Effector memory CD8-positive, alpha-beta T cell (primary cell): ENCODE measurements around the gene SLC26A4.
"Not testable (repeated sequence)": the region's sequence is repeated elsewhere in the genome, so short reads cannot be mapped to it uniquely, and the experiment has no call there.

Source experiments
- ATAC-seq: fragments of 150-1000 bp; cut with Tn5 transposase; replicated peaks from 2 replicates; pipeline ENCODE4 v1.10.0; 2021; ENCODE audit warnings: mild to moderate bottlenecking, moderate library complexity
- DNase-seq, 3 experiments: peaks; one replicate each; pipeline ENCODE4 v3.0.0; 2021
- H3K27ac Mint-ChIP-seq, 2 donors: one replicate each; pipeline ENCODE4 v1.8.0; 2022; ENCODE audit warnings: mild to moderate bottlenecking in 2 of 2, mixed read lengths in 2 of 2, moderate library complexity in 2 of 2
- H3K27me3 Mint-ChIP-seq, 2 donors: one replicate each; pipeline ENCODE4 v1.8.0; 2022; ENCODE audit warnings: mixed read lengths in 2 of 2
- H3K36me3 Mint-ChIP-seq: one replicate; pipeline ENCODE4 v1.8.0; 2022; ENCODE audit warnings: mild to moderate bottlenecking, moderate library complexity, mixed read lengths; ENCODE audit not compliant: insufficient read depth
- H3K4me1 Mint-ChIP-seq, 2 donors: one replicate each; pipeline ENCODE4 v1.8.0; 2022; ENCODE audit warnings: low read depth in 2 of 2, mixed read lengths in 2 of 2
- H3K4me3 Mint-ChIP-seq, 2 donors: one replicate each; pipeline ENCODE4 v1.8.0; 2022; ENCODE audit warnings: mild to moderate bottlenecking in 2 of 2, mixed read lengths in 2 of 2, moderate library complexity in 2 of 2
- H3K9me3 Mint-ChIP-seq, 2 donors: one replicate each; pipeline ENCODE4 v1.8.0; 2022; ENCODE audit warnings: mixed read lengths in 2 of 2

Gene SLC26A4

GRCh38 chr7:107639070-107639469 is 21.6 kb upstream of the SLC26A4 start:
- DNase-seq, ATAC-seq, H3K36me3 Mint-ChIP-seq, H3K4me3 Mint-ChIP-seq, H3K4me1 Mint-ChIP-seq, H3K9me3 Mint-ChIP-seq: not testable (repeated sequence)
- H3K27ac Mint-ChIP-seq: peak overlapping the region in 1 of 2 donors; percentile 86
- peaks cover 5 to 20% of the 10 kb centered on the region in 2 donors for H3K27me3 Mint-ChIP-seq

DNA sequence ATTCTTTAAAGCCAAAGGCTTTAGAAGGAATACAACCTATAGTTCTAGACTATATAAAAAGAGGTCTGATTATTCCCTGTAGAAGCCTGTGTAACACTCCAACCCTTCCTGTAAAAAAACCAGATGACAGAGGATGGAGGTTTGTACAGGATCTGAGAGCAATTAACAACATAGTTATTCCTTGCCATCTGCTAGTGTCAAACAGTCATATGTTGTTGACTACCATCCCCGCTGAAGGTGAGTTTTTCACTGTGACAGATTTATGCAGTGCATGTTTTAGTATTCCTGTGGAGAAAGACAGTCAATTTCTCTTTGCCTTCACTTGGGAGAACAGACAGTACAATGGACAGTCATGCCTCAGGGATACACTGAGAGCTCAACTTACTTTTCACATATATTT is 19.0 kb upstream of the SLC26A4 start:
- ATAC-seq: no peak

DNA sequence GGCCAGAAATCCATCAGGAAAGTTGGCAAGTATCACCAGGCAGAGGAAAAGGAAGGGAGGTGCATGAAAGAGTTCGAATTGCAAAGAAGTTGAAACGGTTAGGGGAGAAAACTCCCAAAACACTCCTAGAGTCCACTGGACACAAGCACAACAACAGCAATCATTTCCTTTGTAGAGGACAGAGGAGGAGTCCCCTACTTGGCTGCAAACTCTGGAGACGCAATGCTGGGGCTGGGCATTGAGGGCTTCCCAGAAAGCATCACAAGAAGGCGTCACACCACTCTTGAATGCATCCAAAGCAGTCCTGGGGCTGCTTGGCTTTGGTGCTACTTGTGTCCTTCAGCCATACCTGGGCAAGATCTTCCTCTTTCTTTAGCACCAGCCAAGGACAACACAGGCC is 18.1 kb upstream of the SLC26A4 start:
- Mint-ChIP-seq H3K27ac (no peak overlapping the region), H3K36me3 (no peaks in the 10 kb centered on the region), H3K4me1 (peaks cover 0 to 5% of the 10 kb centered on the region in 2 donors), H3K9me3 (no peaks in the 10 kb centered on the region), H3K4me3 (no peak overlapping the region), H3K27me3 (peaks cover 5 to 20% of the 10 kb centered on the region in 2 donors)
- ATAC-seq (no peak), DNase-seq (no peak)

More for the DNA sequence above, 19.0 kb upstream of the SLC26A4 start:
- Mint-ChIP-seq H3K27ac (no peak overlapping the region), H3K36me3 (no peaks in the 10 kb centered on the region), H3K4me1 (peaks cover 0 to 5% of the 10 kb centered on the region in 2 donors), H3K4me3 (no peak overlapping the region), H3K27me3 (peaks cover 5 to 20% of the 10 kb centered on the region in 2 donors), H3K9me3 (no peaks in the 10 kb centered on the region)
- DNase-seq: no peak

DNA sequence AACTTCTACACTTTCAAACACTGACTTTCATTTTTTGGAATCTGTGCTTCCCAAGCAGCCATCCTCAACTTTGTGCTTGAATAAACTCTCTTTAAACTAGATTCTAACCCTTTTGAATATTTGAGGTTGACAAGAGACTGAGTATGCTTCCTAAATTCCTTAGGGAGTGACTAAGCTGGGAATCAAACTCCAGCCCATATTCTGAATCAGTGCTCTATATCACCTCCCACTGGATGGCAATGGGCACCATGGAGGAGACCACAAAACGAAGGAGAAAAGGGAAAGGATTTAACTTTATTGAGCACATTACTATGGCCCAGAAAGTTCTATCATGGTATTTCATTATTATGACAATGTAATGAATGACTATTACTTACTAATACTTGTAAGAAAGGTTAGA is 17.2 kb upstream of the SLC26A4 start:
- ATAC-seq (no peak), DNase-seq (no peak)
- H3K4me3 Mint-ChIP-seq: no peak overlapping the region
- no peaks in the 10 kb centered on the region for H3K36me3 Mint-ChIP-seq
- H3K4me1 Mint-ChIP-seq: peaks cover 0 to 5% of the 10 kb centered on the region in 2 donors
- H3K9me3 Mint-ChIP-seq: no peaks in the 10 kb centered on the region
- H3K27ac Mint-ChIP-seq: no peak overlapping the region
- H3K27me3 Mint-ChIP-seq: peaks cover 5 to 20% of the 10 kb centered on the region in 2 donors

DNA sequence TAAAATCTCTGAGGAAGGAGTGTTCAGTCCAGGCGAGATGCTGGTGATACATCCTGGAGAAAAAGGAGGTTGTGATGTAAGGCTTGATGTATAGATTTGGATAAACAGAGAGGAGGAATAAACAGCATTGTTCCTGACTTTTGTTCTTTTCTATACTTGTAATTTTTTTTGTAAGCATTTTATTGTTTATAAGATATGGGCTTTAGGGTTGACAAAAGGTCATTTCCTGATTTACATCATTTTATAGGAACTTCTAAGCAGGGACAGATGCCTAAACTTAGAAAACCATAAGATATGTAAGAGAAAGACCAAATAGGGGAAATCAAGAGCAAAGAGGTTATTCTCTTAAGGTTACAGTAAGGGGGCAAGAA is 16.7 kb upstream of the SLC26A4 start:
- Mint-ChIP-seq H3K4me3 (no peak overlapping the region), H3K36me3 (no peaks in the 10 kb centered on the region), H3K9me3 (no peaks in the 10 kb centered on the region), H3K27ac (no peak overlapping the region), H3K4me1 (peaks cover 0 to 5% of the 10 kb centered on the region in 2 donors), H3K27me3 (peaks cover 5 to 20% of the 10 kb centered on the region in 2 donors)
- DNase-seq: no peak
- no peak for ATAC-seq

DNA sequence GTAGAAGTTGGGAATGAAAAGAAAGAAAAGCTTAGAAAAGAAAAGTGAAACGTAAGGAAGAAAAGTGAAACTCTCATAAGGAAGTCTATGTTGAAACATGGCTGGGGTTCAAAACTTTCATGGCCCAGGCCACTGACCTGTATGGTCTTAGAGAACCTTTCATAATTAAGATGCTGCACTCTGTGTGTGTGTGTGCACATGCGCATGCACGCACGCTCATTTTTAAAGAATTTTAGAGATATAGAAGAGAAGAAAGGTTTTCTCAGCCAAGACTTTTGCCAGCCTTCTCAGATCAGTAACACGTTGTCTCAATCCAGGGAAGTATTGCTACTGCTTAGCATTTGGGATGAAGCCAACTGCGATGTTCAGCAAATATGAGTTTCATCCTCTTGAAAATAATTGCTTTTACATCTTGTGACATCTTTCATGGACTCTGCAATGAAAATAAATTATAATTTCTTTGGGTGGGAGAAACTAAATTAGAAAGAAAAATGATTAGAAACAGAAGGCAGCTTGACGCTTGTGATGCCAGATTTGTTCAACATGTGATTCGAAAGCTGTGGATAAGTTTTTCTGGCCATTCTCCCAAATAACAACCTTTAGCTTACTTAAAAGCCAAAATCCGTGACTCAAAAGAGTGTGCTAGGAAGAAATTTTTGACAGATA is 16.2 kb upstream of the SLC26A4 start:
- H3K4me3 Mint-ChIP-seq: no peak overlapping the region
- H3K27ac Mint-ChIP-seq: no peak overlapping the region
- no peaks in the 10 kb centered on the region for H3K36me3 Mint-ChIP-seq
- peaks cover 5 to 24% of the 10 kb centered on the region in 2 donors for H3K27me3 Mint-ChIP-seq
- DNase-seq (no peak), ATAC-seq (no peak)
- H3K9me3 Mint-ChIP-seq: no peaks in the 10 kb centered on the region
- peaks cover 0 to 5% of the 10 kb centered on the region in 2 donors for H3K4me1 Mint-ChIP-seq

GRCh38 chr7:107652642-107653041 is 8.0 kb upstream of the SLC26A4 start:
- ATAC-seq (no peak), DNase-seq (no peak)
- no peaks in the 10 kb centered on the region for H3K36me3 Mint-ChIP-seq
- H3K27me3 Mint-ChIP-seq: peaks cover 32 to 44% of the 10 kb centered on the region in 2 donors
- no peak overlapping the region for H3K27ac Mint-ChIP-seq
- no peaks in the 10 kb centered on the region for H3K4me1 Mint-ChIP-seq
- H3K9me3 Mint-ChIP-seq: no peaks in the 10 kb centered on the region
- H3K4me3 Mint-ChIP-seq: no peak overlapping the region

DNA sequence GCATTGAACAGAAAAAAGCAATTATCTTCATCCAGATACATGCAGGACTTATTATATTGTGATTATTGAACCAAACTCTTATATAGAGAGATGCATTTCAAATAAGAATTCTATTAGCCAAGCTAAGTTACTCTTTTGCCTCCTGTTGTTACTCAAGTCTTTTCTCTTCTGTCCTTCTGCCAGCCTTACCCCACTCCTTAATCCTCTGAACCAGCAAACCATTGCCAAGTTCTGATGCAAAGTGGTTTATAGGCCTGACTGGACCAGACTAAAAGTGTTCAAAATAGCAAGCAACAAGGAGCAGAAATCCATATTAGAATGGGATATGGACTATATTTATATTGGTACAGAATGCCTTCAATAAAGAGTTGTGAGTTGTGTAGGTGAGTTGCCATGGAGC is 2.2 kb upstream of the SLC26A4 start:
- no peaks in the 10 kb centered on the region for H3K36me3 Mint-ChIP-seq
- no peak for DNase-seq
- peaks cover 60 to 71% of the 10 kb centered on the region in 2 donors for H3K27me3 Mint-ChIP-seq
- ATAC-seq: no peak
- H3K27ac Mint-ChIP-seq: no peak overlapping the region
- no peak overlapping the region for H3K4me3 Mint-ChIP-seq
- H3K4me1 Mint-ChIP-seq: peaks cover 0 to 9% of the 10 kb centered on the region in 2 donors
- H3K9me3 Mint-ChIP-seq: no peaks in the 10 kb centered on the region

- DNase-seq (no peak), ATAC-seq (no peak)
- H3K9me3 Mint-ChIP-seq: no peaks in the 10 kb centered on the region
- H3K27ac Mint-ChIP-seq: no peak overlapping the region
- H3K27me3 Mint-ChIP-seq: peaks cover 53 to 64% of the 10 kb centered on the region in 2 donors
- H3K4me1 Mint-ChIP-seq: peaks cover 0 to 9% of the 10 kb centered on the region in 2 donors
- peak overlapping the region in 1 of 2 donors; percentile 74 for H3K4me3 Mint-ChIP-seq
- no peaks in the 10 kb centered on the region for H3K36me3 Mint-ChIP-seq
Measured at GRCh38 chr7:107659666-107660065, 962 bp upstream of the SLC26A4 start.

GRCh38 chr7:107661081-107661864 is 645 bp downstream of the SLC26A4 start:
- peak in 2 of 3 experiments; percentile 2 to 6 for DNase-seq
- ATAC-seq: peak; percentile 65
- peak overlapping the region; percentile 66 to 74 for H3K4me3 Mint-ChIP-seq
- no peaks in the 10 kb centered on the region for H3K9me3 Mint-ChIP-seq
- H3K27me3 Mint-ChIP-seq: peaks cover 38 to 53% of the 10 kb centered on the region in 2 donors
- H3K4me1 Mint-ChIP-seq: peaks cover 0 to 9% of the 10 kb centered on the region in 2 donors
- no peak overlapping the region for H3K27ac Mint-ChIP-seq
- H3K36me3 Mint-ChIP-seq: no peaks in the 10 kb centered on the region

DNA sequence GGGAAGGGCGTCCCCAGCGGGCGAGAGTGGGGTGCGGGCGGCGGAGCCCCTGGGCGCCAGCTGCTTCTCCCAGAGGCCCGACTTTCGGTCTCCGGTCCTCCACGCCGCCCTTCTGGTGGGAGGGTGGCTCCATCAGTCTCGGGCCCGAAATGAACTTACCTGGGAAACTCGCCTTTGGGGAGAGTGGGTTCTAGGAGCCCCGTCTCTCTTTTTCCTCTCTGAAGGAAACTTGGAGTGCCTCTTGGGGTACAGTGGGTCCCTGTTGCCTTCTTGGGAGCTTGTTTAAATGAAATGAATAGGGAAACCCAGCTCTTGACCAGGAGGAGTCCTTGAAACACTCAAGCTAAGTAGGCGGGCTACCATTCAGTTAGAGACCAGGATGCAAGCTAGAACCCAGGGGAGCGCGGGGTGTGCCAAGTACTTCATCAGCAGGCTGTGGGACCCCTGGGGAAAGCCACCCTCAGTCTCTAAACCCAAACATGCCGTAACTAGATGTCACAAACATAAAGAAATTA is 1.3 kb downstream of the SLC26A4 start:
- H3K4me1 Mint-ChIP-seq: peaks cover 0 to 9% of the 10 kb centered on the region in 2 donors
- no peaks in the 10 kb centered on the region for H3K36me3 Mint-ChIP-seq
- H3K9me3 Mint-ChIP-seq: no peaks in the 10 kb centered on the region
- H3K27ac Mint-ChIP-seq: no peak overlapping the region
- peak overlapping the region; percentile 60 to 67 for H3K4me3 Mint-ChIP-seq
- peaks cover 38 to 51% of the 10 kb centered on the region in 2 donors for H3K27me3 Mint-ChIP-seq
- DNase-seq (no peak), ATAC-seq (no peak)

DNA sequence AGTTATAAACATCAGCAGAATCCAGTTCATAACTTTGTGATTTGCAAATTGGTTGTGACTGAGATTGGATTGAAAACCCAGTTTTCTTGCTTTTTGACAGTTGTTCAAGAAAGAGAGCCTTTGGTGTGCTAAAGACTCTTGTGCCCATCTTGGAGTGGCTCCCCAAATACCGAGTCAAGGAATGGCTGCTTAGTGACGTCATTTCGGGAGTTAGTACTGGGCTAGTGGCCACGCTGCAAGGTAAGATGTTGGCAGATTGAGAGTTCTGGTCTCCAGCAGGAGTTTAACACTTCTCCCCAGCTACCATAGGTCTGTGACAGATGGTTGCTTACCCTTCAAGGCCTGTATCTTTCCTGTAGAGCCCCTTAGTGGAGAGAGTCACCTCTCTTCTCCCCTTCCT is 2.6 kb downstream of the SLC26A4 start:
- peaks cover 38 to 51% of the 10 kb centered on the region in 2 donors for H3K27me3 Mint-ChIP-seq
- H3K9me3 Mint-ChIP-seq: no peaks in the 10 kb centered on the region
- no peak overlapping the region for H3K27ac Mint-ChIP-seq
- peaks cover 0 to 9% of the 10 kb centered on the region in 2 donors for H3K4me1 Mint-ChIP-seq
- no peak for DNase-seq
- no peaks in the 10 kb centered on the region for H3K36me3 Mint-ChIP-seq
- no peak for ATAC-seq
- no peak overlapping the region for H3K4me3 Mint-ChIP-seq

DNA sequence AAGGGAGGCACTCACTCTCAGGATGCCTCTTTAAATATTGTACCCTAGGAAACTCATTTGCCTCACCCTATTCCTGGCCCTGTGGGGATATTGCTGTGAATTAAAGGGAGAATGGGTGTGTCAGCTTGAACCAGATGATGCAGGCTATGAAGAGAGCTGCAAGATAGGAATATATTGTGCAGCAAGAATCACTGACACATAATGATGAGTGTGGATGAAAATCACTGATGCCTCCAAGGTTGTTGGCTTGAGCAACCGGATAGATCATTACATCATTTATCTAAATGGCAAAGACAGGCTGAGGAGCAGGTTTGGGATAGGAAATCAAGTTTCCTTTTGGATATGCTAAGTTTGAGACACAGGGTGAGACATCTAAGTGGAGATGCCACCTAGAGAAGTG is 6.2 kb downstream of the SLC26A4 start:
- peaks cover 9 to 17% of the 10 kb centered on the region in 2 donors for H3K27me3 Mint-ChIP-seq
- ATAC-seq (no peak), DNase-seq (no peak)

DNA sequence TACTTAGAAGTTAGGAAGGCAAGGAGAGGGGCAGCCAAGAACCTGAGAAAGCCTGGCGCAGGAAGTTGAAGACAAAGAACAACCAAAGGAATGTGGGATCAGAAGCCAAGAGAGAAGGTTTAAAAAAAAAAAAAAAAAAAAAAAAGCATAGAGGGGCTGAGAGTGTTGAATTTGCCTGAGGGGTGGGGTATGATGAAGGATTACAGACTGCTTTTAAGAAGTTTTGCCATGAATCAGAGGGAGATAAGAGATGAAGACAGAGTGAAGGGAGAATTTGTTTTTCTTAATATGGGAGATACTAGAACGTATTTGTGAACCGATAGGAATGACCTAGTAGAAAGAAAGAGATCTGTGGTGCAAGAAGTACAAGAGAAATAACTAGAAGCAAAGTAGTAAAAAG is 6.7 kb downstream of the SLC26A4 start:
- Mint-ChIP-seq H3K9me3 (no peaks in the 10 kb centered on the region), H3K4me1 (no peaks in the 10 kb centered on the region), H3K36me3 (no peaks in the 10 kb centered on the region), H3K27ac (no peak overlapping the region), H3K27me3 (peaks cover 4 to 11% of the 10 kb centered on the region in 2 donors), H3K4me3 (no peak overlapping the region)
- ATAC-seq (no peak), DNase-seq (no peak)

More for the DNA sequence above, 6.2 kb downstream of the SLC26A4 start:
- Mint-ChIP-seq H3K4me3 (no peak overlapping the region), H3K27ac (no peak overlapping the region), H3K36me3 (no peaks in the 10 kb centered on the region), H3K9me3 (no peaks in the 10 kb centered on the region), H3K4me1 (no peaks in the 10 kb centered on the region)
